ENCODE data around the gene CCSER2. TPM values are rescaled to one million over a fixed set of nuclear protein-coding genes. Genes with fewer than 3 reads are reported as not detected.
A peak's percentile ranks its signal among the peaks of the same experiment; 100 is the strongest.

The CCSER2 gene
- total and polyA plus RNA-seq, 4 donors = 9.4 to 83.5 (median 32.5) TPM

DNA sequence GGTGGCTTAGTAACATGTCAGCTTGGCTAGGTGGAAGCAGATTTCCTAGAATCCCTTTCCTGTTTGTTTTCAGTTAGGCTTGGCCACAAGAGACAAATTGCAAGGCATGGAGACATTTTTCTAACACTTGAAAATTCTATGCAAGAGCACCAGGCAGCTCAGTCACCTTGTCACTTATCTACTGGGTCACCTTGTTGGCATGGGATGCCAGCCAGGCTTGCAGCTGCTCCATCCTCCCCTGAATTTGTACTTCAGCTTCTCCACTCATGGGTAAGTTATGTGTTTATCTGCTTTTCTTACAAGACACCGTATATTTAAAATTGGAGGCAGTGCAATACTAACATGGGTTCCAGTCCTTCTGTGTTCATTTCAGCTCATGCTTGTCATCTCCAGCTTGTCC lies 40.2 kb upstream of the CCSER2 start:
- Histone ChIP-seq H3K9me3 (ENCODE audit: control insufficient read depth in 4 of 4, insufficient read depth in 3 of 4, low read length in 3 of 4) (no peaks in the 10 kb centered on the region), H3K9ac (ENCODE audit: insufficient read depth in 1 of 2, low read length in 2 of 2) (no peak overlapping the region), H3K27me3 (ENCODE audit: control insufficient read depth in 3 of 3, insufficient read depth in 3 of 3, low read length in 2 of 3) (no peaks in the 10 kb centered on the region), H3K4me1 (ENCODE audit: control insufficient read depth in 5 of 5, insufficient read depth in 5 of 5, low read length in 5 of 5) (no peaks in the 10 kb centered on the region), H3K4me3 (no peak overlapping the region), H3K36me3 (ENCODE audit: control insufficient read depth in 4 of 4, insufficient read depth in 4 of 4, low read length in 4 of 4) (no peaks in the 10 kb centered on the region), H3K27ac (ENCODE audit: low read depth in 1 of 2, low read length in 1 of 2) (no peak overlapping the region)
- DNase-seq (no peak), ATAC-seq (ENCODE audit: insufficient read depth, low FRiP score) (no peak)
- 90 to 95% methylated on average over 1 of the region's 1 CpG for WGBS, 2 donors
- TF ChIP-seq, protein P1, sequence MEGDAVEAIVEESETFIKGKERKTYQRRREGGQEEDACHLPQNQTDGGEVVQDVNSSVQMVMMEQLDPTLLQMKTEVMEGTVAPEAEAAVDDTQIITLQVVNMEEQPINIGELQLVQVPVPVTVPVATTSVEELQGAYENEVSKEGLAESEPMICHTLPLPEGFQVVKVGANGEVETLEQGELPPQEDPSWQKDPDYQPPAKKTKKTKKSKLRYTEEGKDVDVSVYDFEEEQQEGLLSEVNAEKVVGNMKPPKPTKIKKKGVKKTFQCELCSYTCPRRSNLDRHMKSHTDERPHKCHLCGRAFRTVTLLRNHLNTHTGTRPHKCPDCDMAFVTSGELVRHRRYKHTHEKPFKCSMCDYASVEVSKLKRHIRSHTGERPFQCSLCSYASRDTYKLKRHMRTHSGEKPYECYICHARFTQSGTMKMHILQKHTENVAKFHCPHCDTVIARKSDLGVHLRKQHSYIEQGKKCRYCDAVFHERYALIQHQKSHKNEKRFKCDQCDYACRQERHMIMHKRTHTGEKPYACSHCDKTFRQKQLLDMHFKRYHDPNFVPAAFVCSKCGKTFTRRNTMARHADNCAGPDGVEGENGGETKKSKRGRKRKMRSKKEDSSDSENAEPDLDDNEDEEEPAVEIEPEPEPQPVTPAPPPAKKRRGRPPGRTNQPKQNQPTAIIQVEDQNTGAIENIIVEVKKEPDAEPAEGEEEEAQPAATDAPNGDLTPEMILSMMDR (IDR thresholded peaks at IDR 0.05; ENCODE audit: control extremely low read depth, extremely low read depth) = no peak

DNA sequence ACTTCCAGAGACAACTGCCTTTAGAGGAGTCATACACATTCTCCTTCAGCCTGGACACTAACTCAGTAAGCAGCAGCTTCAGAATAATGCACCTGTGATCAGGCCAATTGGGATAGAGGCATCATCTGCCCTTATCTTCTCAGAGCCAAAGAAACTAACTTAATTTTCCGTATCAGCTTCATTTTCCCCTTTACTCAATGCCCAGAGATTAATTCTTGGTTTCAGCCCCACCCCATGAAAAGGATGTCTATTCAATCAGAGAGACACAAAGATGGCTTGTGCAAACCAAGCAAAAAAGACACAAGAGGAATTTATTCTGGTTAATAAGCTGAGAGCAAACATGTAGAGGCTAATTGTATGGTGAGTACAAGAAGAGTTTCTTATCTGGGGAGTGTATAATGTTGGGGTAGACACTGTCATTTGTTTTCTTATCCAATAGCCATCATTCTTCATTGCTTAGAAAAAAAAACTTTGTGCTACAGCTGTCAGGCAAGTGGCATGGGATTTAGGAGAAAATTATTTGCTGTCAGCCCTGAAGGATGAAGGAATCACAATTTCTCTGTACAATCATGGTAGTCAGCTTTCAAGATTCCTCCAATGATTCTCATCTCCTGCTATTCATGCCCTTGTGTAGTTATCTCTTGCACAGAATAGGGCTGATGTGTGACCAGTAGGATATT lies 38.7 kb upstream of the CCSER2 start:
- no peaks in the 10 kb centered on the region for H3K36me3 ChIP-seq (ENCODE audit: control insufficient read depth in 4 of 4, insufficient read depth in 4 of 4, low read length in 4 of 4)
- DNase-seq = no peak
- H3K9ac ChIP-seq (ENCODE audit: insufficient read depth in 1 of 2, low read length in 2 of 2) = no peak overlapping the region
- peaks cover 0 to 2% (median 0%) of the 10 kb centered on the region in 5 donors for H3K4me1 ChIP-seq (ENCODE audit: control insufficient read depth in 5 of 5, insufficient read depth in 5 of 5, low read length in 5 of 5)
- ATAC-seq (ENCODE audit: insufficient read depth, low FRiP score) = no peak
- H3K27me3 ChIP-seq (ENCODE audit: control insufficient read depth in 3 of 3, insufficient read depth in 3 of 3, low read length in 2 of 3) = no peaks in the 10 kb centered on the region
- no peaks in the 10 kb centered on the region for H3K9me3 ChIP-seq (ENCODE audit: control insufficient read depth in 4 of 4, insufficient read depth in 3 of 4, low read length in 3 of 4)
- TF ChIP-seq, protein P1 (IDR thresholded peaks at IDR 0.05; ENCODE audit: control extremely low read depth, extremely low read depth) = no peak
- H3K4me3 ChIP-seq = no peak overlapping the region
- WGBS, 2 donors = 89 to 91% methylated on average over 1 of the region's 1 CpG
- no peak overlapping the region for H3K27ac ChIP-seq (ENCODE audit: low read depth in 1 of 2, low read length in 1 of 2)

- ATAC-seq (ENCODE audit: insufficient read depth, low FRiP score) (no peak), DNase-seq (no peak)
- H3K27me3 ChIP-seq (ENCODE audit: control insufficient read depth in 3 of 3, insufficient read depth in 3 of 3, low read length in 2 of 3) = no peaks in the 10 kb centered on the region
- H3K9ac ChIP-seq (ENCODE audit: insufficient read depth in 1 of 2, low read length in 2 of 2) = no peak overlapping the region
- TF ChIP-seq, protein P1 (IDR thresholded peaks at IDR 0.05; ENCODE audit: control extremely low read depth, extremely low read depth) = no peak
- H3K36me3 ChIP-seq (ENCODE audit: control insufficient read depth in 4 of 4, insufficient read depth in 4 of 4, low read length in 4 of 4) = no peaks in the 10 kb centered on the region
- no peak overlapping the region for H3K4me3 ChIP-seq
- H3K4me1 ChIP-seq (ENCODE audit: control insufficient read depth in 5 of 5, insufficient read depth in 5 of 5, low read length in 5 of 5) = peaks cover 0 to 3% (median 0%) of the 10 kb centered on the region in 5 donors
- no peaks in the 10 kb centered on the region for H3K9me3 ChIP-seq (ENCODE audit: control insufficient read depth in 4 of 4, insufficient read depth in 3 of 4, low read length in 3 of 4)
- H3K27ac ChIP-seq (ENCODE audit: low read depth in 1 of 2, low read length in 1 of 2) = no peak overlapping the region
- WGBS, 2 donors = 64 to 65% methylated on average over 3 of the region's 3 CpGs
These were observed 38.2 kb upstream of the CCSER2 start for GRCh38 chr10:84290235-84290634.

GRCh38 chr10:84291384-84291783 lies 37.0 kb upstream of the CCSER2 start:
- WGBS, 2 donors = 62 to 70% methylated on average over 1 of the region's 1 CpG
- H3K9ac ChIP-seq (ENCODE audit: insufficient read depth in 1 of 2, low read length in 2 of 2) = no peak overlapping the region
- H3K9me3 ChIP-seq (ENCODE audit: control insufficient read depth in 4 of 4, insufficient read depth in 3 of 4, low read length in 3 of 4) = no peaks in the 10 kb centered on the region
- no peak overlapping the region for H3K27ac ChIP-seq (ENCODE audit: low read depth in 1 of 2, low read length in 1 of 2)
- no peaks in the 10 kb centered on the region for H3K27me3 ChIP-seq (ENCODE audit: control insufficient read depth in 3 of 3, insufficient read depth in 3 of 3, low read length in 2 of 3)
- H3K4me3 ChIP-seq = no peak overlapping the region
- TF ChIP-seq, protein P1 (IDR thresholded peaks at IDR 0.05; ENCODE audit: control extremely low read depth, extremely low read depth) = no peak
- no peaks in the 10 kb centered on the region for H3K36me3 ChIP-seq (ENCODE audit: control insufficient read depth in 4 of 4, insufficient read depth in 4 of 4, low read length in 4 of 4)
- ATAC-seq (ENCODE audit: insufficient read depth, low FRiP score) (no peak), DNase-seq (peak; percentile 45 to 86 (median 77))
- H3K4me1 ChIP-seq (ENCODE audit: control insufficient read depth in 5 of 5, insufficient read depth in 5 of 5, low read length in 5 of 5) = peaks cover 0 to 5% (median 0%) of the 10 kb centered on the region in 5 donors
